Natural killer cell treated with Interleukin-12 subunit alpha and Interleukin-12 subunit beta and Interleukin-15 and Interleukin-18, amount 100 ng/mL, for 72 hours (primary cell): ENCODE measurements around the gene RER1. TPM values are rescaled to one million over a fixed set of nuclear protein-coding genes. Genes with fewer than 3 reads are reported as not detected.

ENCODE experiments used
- ATAC-seq, 2 donors: fragments of 150-1000 bp; cut with Tn5 transposase in 1 of 2; sonication (Bioruptor Pico), chemical (Tn5 transposase) in 1 of 2; 2 replicates each; pipeline ENCODE4 v1.10.0; 2021
- DNase-seq: peaks from one replicate; pipeline ENCODE4 v3.0.0; 2022; ENCODE audit warnings: low spot score
- H3K27ac Mint-ChIP-seq, 2 donors: 1 replicate in 1 of 2; 2 replicates in 1 of 2; pipeline ENCODE4 v1.8.0; 2022; ENCODE audit warnings: mixed read lengths in 2 of 2, mild to moderate bottlenecking in 1 of 2, moderate library complexity in 1 of 2
- H3K27me3 Mint-ChIP-seq, 2 donors: 1 replicate in 1 of 2; 2 replicates in 1 of 2; pipeline ENCODE4 v1.8.0; 2022; ENCODE audit warnings: mixed read lengths in 2 of 2
- H3K36me3 Mint-ChIP-seq: one replicate; pipeline ENCODE4 v1.8.0; 2022; ENCODE audit warnings: mixed read lengths
- H3K4me1 Mint-ChIP-seq, 2 donors: 1 replicate in 1 of 2; 2 replicates in 1 of 2; pipeline ENCODE4 v1.8.0; 2022; ENCODE audit warnings: low read depth in 2 of 2, mixed read lengths in 2 of 2, mild to moderate bottlenecking in 1 of 2
- H3K4me3 Mint-ChIP-seq: one replicate; pipeline ENCODE4 v1.8.0; 2022; ENCODE audit warnings: mixed read lengths
- H3K9me3 Mint-ChIP-seq: 2 replicates; pipeline ENCODE4 v1.8.0; 2022; ENCODE audit warnings: mixed read lengths
- total RNA-seq, 2 donors: library from RNA; stranded (reverse); gene quantifications; one replicate each; pipeline ENCODE4 v1.2.3, GENCODE V29; 2022

RER1 gene
- total RNA-seq, 2 donors from 2014 or later: 139 to 161 TPM

GRCh38 chr1:2376931-2377672 is 14.5 kb upstream of the RER1 start:
- Mint-ChIP-seq H3K27me3 (no peaks in the 10 kb centered on the region), H3K4me3 (no peak overlapping the region), H3K9me3 (no peaks in the 10 kb centered on the region), H3K36me3 (no peaks in the 10 kb centered on the region), H3K4me1 (no peaks in the 10 kb centered on the region), H3K27ac (no peak overlapping the region)
- DNase-seq (peak; percentile 52), ATAC-seq (no peak)

- ATAC-seq: no peak
- Mint-ChIP-seq H3K4me3 (no peak overlapping the region), H3K36me3 (no peaks in the 10 kb centered on the region), H3K27me3 (no peaks in the 10 kb centered on the region), H3K4me1 (no peaks in the 10 kb centered on the region), H3K9me3 (no peaks in the 10 kb centered on the region), H3K27ac (no peak overlapping the region)
- DNase-seq: peak; percentile 49
These were observed 13.7 kb upstream of the RER1 start for GRCh38 chr1:2377751-2378440.

DNA sequence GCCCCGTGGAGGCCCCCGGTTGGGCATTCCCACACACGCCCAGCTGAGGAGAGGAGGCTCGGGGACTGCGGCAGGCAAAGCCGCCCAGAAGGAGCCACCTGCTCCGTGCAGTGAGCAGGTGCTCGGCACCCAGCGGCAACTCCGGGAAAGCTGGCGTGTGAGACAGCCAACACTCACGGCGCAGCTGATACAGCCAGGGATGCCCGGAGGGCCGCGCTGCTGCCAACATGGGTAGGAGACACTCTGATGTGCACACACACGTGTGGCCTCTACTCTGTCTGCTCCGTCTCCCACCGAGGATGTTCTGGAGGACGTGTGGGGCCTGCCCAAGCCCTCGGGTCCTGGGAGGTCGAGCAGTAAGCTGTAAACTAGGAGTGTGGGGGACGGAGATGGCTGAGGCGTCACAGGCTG is 13.2 kb upstream of the RER1 start:
- Mint-ChIP-seq H3K36me3 (no peaks in the 10 kb centered on the region), H3K27ac (no peak overlapping the region), H3K27me3 (no peaks in the 10 kb centered on the region), H3K4me3 (no peak overlapping the region), H3K9me3 (no peaks in the 10 kb centered on the region), H3K4me1 (no peaks in the 10 kb centered on the region)
- ATAC-seq: no peak
- DNase-seq: peak; percentile 56

GRCh38 chr1:2378956-2379732 is 12.5 kb upstream of the RER1 start:
- H3K9me3 Mint-ChIP-seq: no peaks in the 10 kb centered on the region
- no peaks in the 10 kb centered on the region for H3K27me3 Mint-ChIP-seq
- no peaks in the 10 kb centered on the region for H3K36me3 Mint-ChIP-seq
- DNase-seq (peak; percentile 55), ATAC-seq (no peak)
- peak overlapping the region in 1 of 2 donors; percentile 7 for H3K27ac Mint-ChIP-seq
- H3K4me3 Mint-ChIP-seq: no peak overlapping the region
- H3K4me1 Mint-ChIP-seq: no peaks in the 10 kb centered on the region

DNA sequence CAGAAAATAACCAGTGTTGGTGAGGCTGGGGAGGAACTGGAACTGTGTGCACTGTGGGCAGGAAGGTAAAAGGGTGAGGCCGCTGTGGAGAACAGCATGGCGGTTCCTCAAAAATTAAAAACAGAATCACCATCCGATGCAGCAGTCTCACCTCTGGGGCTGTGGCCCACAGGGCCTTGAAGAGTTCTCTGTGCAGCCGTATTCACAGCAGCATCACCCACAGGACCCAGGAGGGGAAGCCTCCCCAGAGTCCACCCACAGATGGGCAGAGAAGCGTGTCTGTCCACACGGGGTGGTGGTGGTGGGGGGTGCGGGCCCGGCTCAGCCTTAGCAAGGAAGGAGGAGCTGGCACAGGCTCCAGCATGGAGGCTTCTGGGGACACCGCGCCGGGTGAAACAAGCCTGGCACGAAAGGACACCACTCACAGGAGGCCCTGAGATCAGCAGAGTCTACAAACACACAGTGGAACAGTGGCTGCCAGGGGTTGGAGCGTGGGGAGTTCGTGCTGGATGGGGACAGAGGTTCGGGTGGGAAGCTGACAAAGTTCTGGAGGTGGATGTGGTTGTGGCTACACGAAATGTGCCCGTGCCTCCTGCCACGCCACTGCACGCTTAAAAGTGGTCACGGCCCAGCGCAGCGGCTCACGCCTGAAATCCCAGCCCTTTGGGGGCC is 11.8 kb upstream of the RER1 start:
- no peaks in the 10 kb centered on the region for H3K36me3 Mint-ChIP-seq
- DNase-seq (peak; percentile 20), ATAC-seq (no peak)
- H3K27ac Mint-ChIP-seq: peak overlapping the region in 1 of 2 donors; percentile 7
- no peaks in the 10 kb centered on the region for H3K27me3 Mint-ChIP-seq
- H3K4me3 Mint-ChIP-seq: no peak overlapping the region
- no peaks in the 10 kb centered on the region for H3K9me3 Mint-ChIP-seq
- no peaks in the 10 kb centered on the region for H3K4me1 Mint-ChIP-seq

- H3K36me3 Mint-ChIP-seq: no peaks in the 10 kb centered on the region
- no peak overlapping the region for H3K27ac Mint-ChIP-seq
- H3K4me3 Mint-ChIP-seq: no peak overlapping the region
- no peaks in the 10 kb centered on the region for H3K27me3 Mint-ChIP-seq
- H3K9me3 Mint-ChIP-seq: no peaks in the 10 kb centered on the region
- ATAC-seq (no peak), DNase-seq (peak; percentile 56)
- peaks cover 0 to 3% of the 10 kb centered on the region in 2 donors for H3K4me1 Mint-ChIP-seq
These were observed 10.6 kb upstream of the RER1 start for GRCh38 chr1:2380816-2381591.

- Mint-ChIP-seq H3K36me3 (no peaks in the 10 kb centered on the region), H3K27me3 (no peaks in the 10 kb centered on the region), H3K27ac (no peak overlapping the region), H3K4me3 (no peak overlapping the region), H3K4me1 (peaks cover 0 to 3% of the 10 kb centered on the region in 2 donors), H3K9me3 (no peaks in the 10 kb centered on the region)
- peak; percentile 90 for ATAC-seq
- DNase-seq: peak; percentile 80
These were observed 9.7 kb upstream of the RER1 start for GRCh38 chr1:2381741-2382620.

GRCh38 chr1:2382621-2383361 is 8.8 kb upstream of the RER1 start:
- Mint-ChIP-seq H3K36me3 (no peaks in the 10 kb centered on the region), H3K4me3 (no peak overlapping the region), H3K4me1 (peaks cover 0 to 3% of the 10 kb centered on the region in 2 donors), H3K27me3 (no peaks in the 10 kb centered on the region), H3K27ac (no peak overlapping the region), H3K9me3 (no peaks in the 10 kb centered on the region)
- ATAC-seq: no peak
- DNase-seq: peak; percentile 58

GRCh38 chr1:2383576-2383975 is 8.1 kb upstream of the RER1 start:
- Mint-ChIP-seq H3K9me3 (no peaks in the 10 kb centered on the region), H3K4me1 (peaks cover 0 to 3% of the 10 kb centered on the region in 2 donors), H3K27ac (peak overlapping the region in 1 of 2 donors; percentile 3), H3K4me3 (no peak overlapping the region), H3K36me3 (no peaks in the 10 kb centered on the region), H3K27me3 (no peaks in the 10 kb centered on the region)
- ATAC-seq (no peak), DNase-seq (peak; percentile 53)

DNA sequence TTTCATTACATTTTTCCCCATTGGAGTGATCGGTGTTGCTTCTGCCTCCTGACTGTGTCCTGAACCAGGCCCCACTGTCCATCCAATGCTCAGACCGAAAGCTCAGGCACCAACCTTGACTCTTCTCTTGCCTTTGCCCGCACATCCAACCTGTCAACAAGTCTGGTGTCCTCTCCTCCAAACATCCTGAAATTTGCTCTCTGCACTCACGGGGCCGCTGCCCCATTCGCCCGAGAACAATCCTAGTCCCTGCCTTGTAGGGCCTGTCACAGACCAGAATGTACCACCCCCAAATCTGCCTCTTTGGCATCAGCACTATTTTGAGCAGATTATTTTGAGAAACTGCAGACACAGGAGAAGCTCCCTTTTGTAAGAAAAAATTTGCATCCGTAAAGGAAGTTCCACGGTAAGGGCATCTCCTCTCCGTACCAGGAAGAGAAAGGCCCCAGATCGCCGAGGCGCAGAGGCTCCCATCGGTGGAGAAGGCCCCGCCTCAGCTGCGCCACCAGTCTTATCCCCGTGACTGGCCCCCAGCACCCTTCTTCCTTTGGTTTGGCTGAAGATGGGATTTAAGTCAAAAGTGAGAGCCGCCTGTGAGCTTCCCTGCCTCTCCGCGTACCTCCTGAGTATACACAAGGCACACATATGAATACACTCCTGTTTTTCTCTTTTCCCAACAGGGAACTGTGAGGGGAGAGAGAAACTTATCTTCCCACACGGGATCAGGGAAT is 7.3 kb upstream of the RER1 start:
- DNase-seq: peak; percentile 22
- ATAC-seq: no peak
- Mint-ChIP-seq H3K27ac (peak overlapping the region in 1 of 2 donors; percentile 3), H3K9me3 (no peaks in the 10 kb centered on the region), H3K36me3 (no peaks in the 10 kb centered on the region), H3K27me3 (no peaks in the 10 kb centered on the region), H3K4me1 (peaks cover 0 to 3% of the 10 kb centered on the region in 2 donors), H3K4me3 (no peak overlapping the region)

GRCh38 chr1:2384941-2385481 is 6.6 kb upstream of the RER1 start:
- Mint-ChIP-seq H3K4me1 (peaks cover 1 to 7% of the 10 kb centered on the region in 2 donors), H3K27me3 (no peaks in the 10 kb centered on the region), H3K4me3 (no peak overlapping the region), H3K36me3 (no peaks in the 10 kb centered on the region), H3K9me3 (no peaks in the 10 kb centered on the region), H3K27ac (no peak overlapping the region)
- ATAC-seq (no peak), DNase-seq (peak; percentile 53)
